ENCODE data around the gene ITGB4.
A peak's percentile ranks its signal among the peaks of the same experiment; 100 is the strongest.

ITGB4 gene

DNA sequence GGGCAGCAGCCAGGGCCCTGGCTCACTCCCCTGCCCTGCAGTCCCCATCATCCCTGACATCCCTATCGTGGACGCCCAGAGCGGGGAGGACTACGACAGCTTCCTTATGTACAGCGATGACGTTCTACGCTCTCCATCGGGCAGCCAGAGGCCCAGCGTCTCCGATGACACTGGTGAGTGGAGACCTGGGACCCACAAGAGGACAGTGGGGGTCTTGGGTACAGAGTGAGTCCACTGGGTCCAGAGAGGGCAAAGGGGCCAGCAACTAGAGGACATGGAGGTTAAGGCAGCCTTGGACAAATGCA, 31.1 kb downstream of the ITGB4 start:
- Histone ChIP-seq H3K27ac (ENCODE audit: low read length) (no peak overlapping the region), H3K79me2 (ENCODE audit: low read length) (no peaks in the 10 kb centered on the region), H3K4me3 (ENCODE audit: low read length) (no peak overlapping the region), H3K27me3 (replicated peaks; ENCODE audit: insufficient read depth, low read length) (no peaks in the 10 kb centered on the region), H3K9ac (ENCODE audit: low read length) (no peak overlapping the region), H2AFZ (ENCODE audit: low read length) (no peak overlapping the region), H3F3A (ENCODE audit: insufficient read depth, low read length) (no peaks in the 10 kb centered on the region), H3K9me2 (replicated peaks; ENCODE audit: insufficient read depth, low read length) (no peaks in the 10 kb centered on the region), H3K4me2 (ENCODE audit: low read depth, low read length) (no peak overlapping the region), H3K4me1 (ENCODE audit: low read length) (peaks cover 6% of the 10 kb centered on the region), H3K9me3 (replicated peaks; ENCODE audit: insufficient read depth, low read length) (no peaks in the 10 kb centered on the region), H4K20me1 (ENCODE audit: insufficient read depth, low read length) (no peaks in the 10 kb centered on the region), H3K36me3 (replicated peaks; ENCODE audit: insufficient read depth, low read length) (no peaks in the 10 kb centered on the region)
- no peak for DNase-seq
- TF ChIP-seq CTCF (IDR thresholded peaks at IDR 0.05; ENCODE audit: low read length) (no peak), EZH2phosphoT487 (IDR thresholded peaks at IDR 0.05; ENCODE audit: low read length) (no peak), EZH2 (optimal IDR thresholded peaks at IDR 0.05; ENCODE audit: low read depth, low read length) (no peak)

GRCh38 chr17:75752802-75753513, 31.7 kb downstream of the ITGB4 start:
- H3K27me3 ChIP-seq (replicated peaks; ENCODE audit: insufficient read depth, low read length) = no peaks in the 10 kb centered on the region
- H3K9ac ChIP-seq (ENCODE audit: low read length) = peak overlapping the region; percentile 83
- no peaks in the 10 kb centered on the region for H3K79me2 ChIP-seq (ENCODE audit: low read length)
- H3K27ac ChIP-seq (ENCODE audit: low read length) = no peak overlapping the region
- H3K4me2 ChIP-seq (ENCODE audit: low read depth, low read length) = peak overlapping the region; percentile 94
- peak overlapping the region; percentile 94 for H2AFZ ChIP-seq (ENCODE audit: low read length)
- no peaks in the 10 kb centered on the region for H3K9me2 ChIP-seq (replicated peaks; ENCODE audit: insufficient read depth, low read length)
- DNase-seq = no peak
- H3K4me3 ChIP-seq (ENCODE audit: low read length) = peak overlapping the region; percentile 74
- H3F3A ChIP-seq (ENCODE audit: insufficient read depth, low read length) = no peaks in the 10 kb centered on the region
- peaks cover 6% of the 10 kb centered on the region for H3K4me1 ChIP-seq (ENCODE audit: low read length)
- no peak for TF ChIP-seq EZH2phosphoT487 (IDR thresholded peaks at IDR 0.05; ENCODE audit: low read length)
- peak; percentile 20 for TF ChIP-seq CTCF (IDR thresholded peaks at IDR 0.05; ENCODE audit: low read length)
- no peak for TF ChIP-seq EZH2 (optimal IDR thresholded peaks at IDR 0.05; ENCODE audit: low read depth, low read length)
- no peaks in the 10 kb centered on the region for H3K36me3 ChIP-seq (replicated peaks; ENCODE audit: insufficient read depth, low read length)
- H3K9me3 ChIP-seq (replicated peaks; ENCODE audit: insufficient read depth, low read length) = no peaks in the 10 kb centered on the region
- no peaks in the 10 kb centered on the region for H4K20me1 ChIP-seq (ENCODE audit: insufficient read depth, low read length)

DNA sequence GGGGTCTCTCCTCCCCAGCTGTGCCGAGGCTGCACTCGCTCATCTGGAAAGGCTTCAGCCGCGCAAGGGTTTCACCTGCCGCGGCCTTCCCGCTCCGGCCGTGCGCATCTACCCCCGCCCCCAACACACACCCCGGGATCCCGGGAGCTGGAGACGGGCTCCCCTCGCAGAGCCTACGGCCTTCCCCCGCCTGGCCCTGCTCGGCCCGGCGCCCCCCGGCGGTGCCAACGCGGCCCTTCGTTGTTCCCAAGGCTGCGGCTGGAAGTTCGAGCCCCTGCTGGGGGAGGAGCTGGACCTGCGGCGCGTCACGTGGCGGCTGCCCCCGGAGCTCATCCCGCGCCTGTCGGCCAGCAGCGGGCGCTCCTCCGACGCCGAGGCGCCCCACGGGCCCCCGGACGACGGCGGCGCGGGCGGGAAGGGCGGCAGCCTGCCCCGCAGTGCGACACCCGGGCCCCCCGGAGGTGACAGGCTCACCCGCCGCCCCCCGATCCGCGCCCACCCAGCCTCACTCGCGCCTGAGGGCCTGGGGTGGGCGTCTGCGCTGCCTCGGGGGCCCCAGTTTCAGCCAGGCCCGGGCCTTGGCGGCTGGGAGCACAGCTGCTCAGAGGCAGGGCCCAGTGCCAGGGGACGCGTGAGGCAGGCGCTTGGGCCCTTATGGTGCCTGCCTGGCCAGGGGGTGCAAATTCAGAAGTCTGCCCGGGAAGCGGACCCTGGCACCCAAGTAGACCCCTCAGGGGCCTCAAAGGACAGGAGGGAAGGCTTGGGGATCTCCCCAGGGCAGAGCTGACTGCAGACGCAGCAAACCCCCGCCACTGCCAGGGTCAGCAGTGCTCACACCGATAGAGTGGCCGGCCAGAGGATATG, 32.5 kb downstream of the ITGB4 start:
- H3K9ac ChIP-seq (ENCODE audit: low read length) = peak overlapping the region; percentile 83
- H3K4me2 ChIP-seq (ENCODE audit: low read depth, low read length) = peak overlapping the region; percentile 94
- H3K36me3 ChIP-seq (replicated peaks; ENCODE audit: insufficient read depth, low read length) = no peaks in the 10 kb centered on the region
- no peaks in the 10 kb centered on the region for H3K27me3 ChIP-seq (replicated peaks; ENCODE audit: insufficient read depth, low read length)
- H3K4me1 ChIP-seq (ENCODE audit: low read length) = peaks cover 6% of the 10 kb centered on the region
- peak overlapping the region; percentile 74 for H3K4me3 ChIP-seq (ENCODE audit: low read length)
- H3K79me2 ChIP-seq (ENCODE audit: low read length) = no peaks in the 10 kb centered on the region
- H3K9me2 ChIP-seq (replicated peaks; ENCODE audit: insufficient read depth, low read length) = no peaks in the 10 kb centered on the region
- DNase-seq = peak; percentile 82
- H4K20me1 ChIP-seq (ENCODE audit: insufficient read depth, low read length) = no peaks in the 10 kb centered on the region
- no peak overlapping the region for H3K27ac ChIP-seq (ENCODE audit: low read length)
- H2AFZ ChIP-seq (ENCODE audit: low read length) = peak overlapping the region; percentile 94
- H3K9me3 ChIP-seq (replicated peaks; ENCODE audit: insufficient read depth, low read length) = no peaks in the 10 kb centered on the region
- no peaks in the 10 kb centered on the region for H3F3A ChIP-seq (ENCODE audit: insufficient read depth, low read length)
- TF ChIP-seq EZH2 (optimal IDR thresholded peaks at IDR 0.05; ENCODE audit: low read depth, low read length) (no peak), CTCF (IDR thresholded peaks at IDR 0.05; ENCODE audit: low read length) (peak; percentile 55)
